K562 treated with DMSO at 1 percent for 4 hours (cell line): ENCODE data around the gene EPM2AIP1. TPM values are rescaled to one million over a fixed set of nuclear protein-coding genes. Genes with fewer than 3 reads are reported as not detected.

Experiments used
- total RNA-seq: library from RNA; unstranded; fragments of 300-600 nt; gene quantifications from 2 replicates; pipeline ENCODE4 v1.2.3, GENCODE V29; 2022; ENCODE audit not compliant: insufficient read depth

Gene EPM2AIP1
- total RNA-seq: 4.3 and 8.2 TPM in 2 replicates

GRCh38 chr3:36992806-36993325, at the start of gene EPM2AIP1:
TSS of gene EPM2AIP1 (minus strand) at chr3:36993131. CDS start at chr3:36993077, 54 bp downstream.

DNA sequence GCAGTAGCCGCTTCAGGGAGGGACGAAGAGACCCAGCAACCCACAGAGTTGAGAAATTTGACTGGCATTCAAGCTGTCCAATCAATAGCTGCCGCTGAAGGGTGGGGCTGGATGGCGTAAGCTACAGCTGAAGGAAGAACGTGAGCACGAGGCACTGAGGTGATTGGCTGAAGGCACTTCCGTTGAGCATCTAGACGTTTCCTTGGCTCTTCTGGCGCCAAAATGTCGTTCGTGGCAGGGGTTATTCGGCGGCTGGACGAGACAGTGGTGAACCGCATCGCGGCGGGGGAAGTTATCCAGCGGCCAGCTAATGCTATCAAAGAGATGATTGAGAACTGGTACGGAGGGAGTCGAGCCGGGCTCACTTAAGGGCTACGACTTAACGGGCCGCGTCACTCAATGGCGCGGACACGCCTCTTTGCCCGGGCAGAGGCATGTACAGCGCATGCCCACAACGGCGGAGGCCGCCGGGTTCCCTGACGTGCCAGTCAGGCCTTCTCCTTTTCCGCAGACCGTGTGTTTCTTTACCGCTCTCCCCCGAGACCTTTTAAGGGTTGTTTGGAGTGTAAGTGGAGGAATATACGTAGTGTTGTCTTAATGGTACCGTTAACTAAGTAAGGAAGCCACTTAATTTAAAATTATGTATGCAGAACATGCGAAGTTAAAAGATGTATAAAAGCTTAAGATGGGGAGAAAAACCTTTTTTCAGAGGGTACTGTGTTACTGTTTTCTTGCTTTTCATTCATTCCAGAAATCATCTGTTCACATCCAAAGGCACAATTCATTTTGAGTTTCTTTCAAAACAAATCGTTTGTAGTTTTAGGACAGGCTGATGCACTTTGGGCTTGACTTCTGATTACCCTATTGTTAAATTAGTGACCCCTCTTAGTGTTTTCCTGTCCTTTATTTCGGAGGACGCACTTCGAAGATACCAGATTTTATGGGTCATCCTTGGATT, 674 bp upstream of the EPM2AIP1 start, which contains the start of gene MLH1:
TSS of gene MLH1 (plus strand) at position 193 of the 958 bp plus-strand sequence. CDS start at position 223, 30 bp downstream.

DNA sequence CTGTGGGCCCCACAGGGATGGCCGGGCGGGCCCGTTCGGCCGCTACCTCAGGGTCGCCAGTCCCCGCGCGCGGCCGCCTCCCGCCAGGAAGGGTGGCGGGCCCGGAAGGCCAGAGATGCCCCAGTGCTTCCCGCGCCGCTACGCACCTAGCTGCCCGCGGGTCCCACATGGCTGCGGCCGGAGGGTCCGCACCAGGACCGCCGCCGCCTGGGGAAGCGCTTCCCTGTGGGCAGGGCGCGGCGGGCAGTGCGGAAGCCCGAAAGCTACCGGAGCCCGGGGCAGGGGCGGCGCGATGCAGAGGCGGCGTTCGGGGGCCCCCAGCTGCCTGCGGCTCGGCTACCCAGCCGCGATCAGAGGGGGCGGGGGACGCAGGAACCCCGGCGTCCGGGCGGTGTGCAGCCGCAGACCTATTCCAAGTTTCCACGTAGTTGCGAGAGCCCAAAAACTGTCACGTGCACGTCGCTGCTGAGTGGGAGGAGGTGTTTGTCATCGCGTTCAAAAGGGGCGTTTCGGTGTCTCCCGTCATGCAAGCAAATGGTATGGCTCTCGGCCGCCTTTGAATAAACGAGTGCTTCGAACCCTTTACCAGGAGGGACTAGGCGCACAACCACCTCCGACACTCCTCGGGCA, 48.2 kb downstream of the EPM2AIP1 start, which contains the start of gene TRANK1:
TSS of gene TRANK1 (minus strand) at position 414 of the 630 bp plus-strand sequence. CDS start at position 169, 245 bp downstream.

Other genes starting within 250 kb of the EPM2AIP1 start
- gene DCLK3, start 228.6 kb downstream of the EPM2AIP1 start, total RNA-seq: not detected in 2 replicates
- gene TRANK1, start 48.1 kb downstream of the EPM2AIP1 start, total RNA-seq: 6.6 and 11.6 TPM in 2 replicates
- 59.7 and 65.9 TPM in 2 replicates for gene MLH1, start 387 bp upstream of the EPM2AIP1 start, total RNA-seq
- gene LRRFIP2, start 181.5 kb upstream of the EPM2AIP1 start, total RNA-seq: 33.6 and 36.3 TPM in 2 replicates